ENCODE data around the gene BACH2.

DNA sequence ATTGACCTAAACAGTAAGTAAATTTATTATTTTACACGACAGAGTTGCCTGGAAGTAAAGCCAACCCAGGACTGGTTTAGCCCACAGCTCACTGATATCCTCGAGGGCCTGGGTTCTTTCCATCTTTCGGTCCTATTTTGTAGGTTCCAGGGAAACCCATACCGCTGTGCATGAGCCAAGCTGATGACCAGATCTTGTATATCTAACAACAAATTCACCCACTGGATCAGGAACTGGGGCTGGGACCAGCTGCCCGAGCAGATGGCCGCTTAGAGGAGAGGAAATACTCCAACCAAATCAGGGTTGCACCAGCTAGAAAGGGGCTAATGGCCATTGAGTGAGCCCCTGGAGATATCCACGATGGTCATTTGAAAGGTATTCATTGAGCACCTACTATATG is 139.2 kb downstream of the BACH2 start:
- no peak for TF ChIP-seq ZNF274 (IDR thresholded peaks at IDR 0.05; ENCODE audit: borderline replicate concordance, extremely low read depth, low read length)
- TF ChIP-seq, protein P1, sequence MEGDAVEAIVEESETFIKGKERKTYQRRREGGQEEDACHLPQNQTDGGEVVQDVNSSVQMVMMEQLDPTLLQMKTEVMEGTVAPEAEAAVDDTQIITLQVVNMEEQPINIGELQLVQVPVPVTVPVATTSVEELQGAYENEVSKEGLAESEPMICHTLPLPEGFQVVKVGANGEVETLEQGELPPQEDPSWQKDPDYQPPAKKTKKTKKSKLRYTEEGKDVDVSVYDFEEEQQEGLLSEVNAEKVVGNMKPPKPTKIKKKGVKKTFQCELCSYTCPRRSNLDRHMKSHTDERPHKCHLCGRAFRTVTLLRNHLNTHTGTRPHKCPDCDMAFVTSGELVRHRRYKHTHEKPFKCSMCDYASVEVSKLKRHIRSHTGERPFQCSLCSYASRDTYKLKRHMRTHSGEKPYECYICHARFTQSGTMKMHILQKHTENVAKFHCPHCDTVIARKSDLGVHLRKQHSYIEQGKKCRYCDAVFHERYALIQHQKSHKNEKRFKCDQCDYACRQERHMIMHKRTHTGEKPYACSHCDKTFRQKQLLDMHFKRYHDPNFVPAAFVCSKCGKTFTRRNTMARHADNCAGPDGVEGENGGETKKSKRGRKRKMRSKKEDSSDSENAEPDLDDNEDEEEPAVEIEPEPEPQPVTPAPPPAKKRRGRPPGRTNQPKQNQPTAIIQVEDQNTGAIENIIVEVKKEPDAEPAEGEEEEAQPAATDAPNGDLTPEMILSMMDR (IDR thresholded peaks at IDR 0.05; ENCODE audit: control extremely low read depth in 1 of 3, insufficient read depth in 1 of 3, low read depth in 1 of 3, low read length in 3 of 3): no peak
- no peak for TF ChIP-seq EZH2 (IDR thresholded peaks at IDR 0.05; ENCODE audit: low read depth, low read length, severe bottlenecking)
- no peak for TF ChIP-seq POU5F1 (IDR thresholded peaks at IDR 0.05; ENCODE audit: low read depth, low read length)
- TF ChIP-seq BRCA1 (IDR thresholded peaks at IDR 0.05; ENCODE audit: low read depth, low read length): no peak
